HCT116 (cell line): ENCODE measurements around the gene STIL. TPM values are rescaled to one million over a fixed set of nuclear protein-coding genes. Genes with fewer than 3 reads are reported as not detected.

Experiments used
- ATAC-seq: fragments of 200-7000 bp; cut with Tn5 transposase; 2 replicates; pipeline ENCODE4 v1.9.1; 2020; ENCODE audit warnings: mild to moderate bottlenecking, moderate library complexity
- BruUV-seq: library from RNA; stranded (reverse); fragments of 400-500 nt; replicated peaks from 2 replicates; lab custom pipeline; 2021; lab: Mats Ljungman, UMichigan
- CTCF ChIA-PET: fragments of 300-600 bp; sonication (Branson Sonifier 250); formaldehyde crosslinking; loops from one replicate; lab custom pipeline; 2021; ENCODE audit warnings: antibody characterized with exemption; lab: Charles Lee
- POLR2A ChIA-PET: fragments of 300-600, 350-600 bp; sonication (Branson Sonifier 250); formaldehyde crosslinking; loops from one replicate; lab custom pipeline; 2021; ENCODE audit warnings: antibody characterized with exemption; lab: Charles Lee
- RAD21 ChIA-PET, 2 experiments: fragments of 300-600 bp; sonication (Branson Sonifier 250); formaldehyde crosslinking; loops; one replicate each; lab custom pipeline; 2023; ENCODE audit warnings: low total read pairs in 2 of 2; ENCODE audit not compliant: uncharacterized antibody in 2 of 2, unreplicated experiment in 2 of 2, low non-redundant PET in 1 of 2; lab: Charles Lee
- DNase-seq: peaks from one replicate; pipeline ENCODE4 v3.0.0-alpha.2; 2010; ENCODE audit warnings: low read depth, low spot score
- H2AFZ ChIP-seq: fragments of 200-600 bp; shearing (Covaris generic), sonication (generic); 2 replicates; pipeline ENCODE4 v1.6.1; 2017; ENCODE audit warnings: low read depth, mixed run types, mixed read lengths, antibody characterized with exemption, low read length; ENCODE audit not compliant: poor library complexity, severe bottlenecking
- H3K27ac ChIP-seq: 2 replicates; pipeline ENCODE4 v1.5.1; 2012; ENCODE audit warnings: low read depth, low read length
- H3K27me3 ChIP-seq: fragments of 200-600 bp; sonication (generic); 2 replicates; pipeline ENCODE4 v1.6.1; 2016; ENCODE audit warnings: mixed run types, low read length, mixed read lengths; ENCODE audit not compliant: insufficient read depth
- H3K36me3 ChIP-seq, 2 experiments: fragments of 200-500 bp in 1 of 2; fragments of 200-600 bp in 1 of 2; sonication (Bioruptor generic) in 1 of 2; sonication (generic) in 1 of 2; 2 replicates each; pipeline versions ENCODE4 v1.5.1 to v1.6.1; 2014 to 2016; ENCODE audit warnings: low read length in 2 of 2, inconsistent platforms in 1 of 2, mixed read lengths in 1 of 2, mixed run types in 1 of 2; ENCODE audit not compliant: insufficient read depth in 2 of 2, control insufficient read depth in 1 of 2
- H3K4me1 ChIP-seq, 2 experiments: fragments of 200-600 bp in 1 of 2; sonication (generic) in 1 of 2; 2 replicates each; pipeline versions ENCODE4 v1.5.1 to v1.6.1; 2012 to 2017; ENCODE audit warnings: low read length in 2 of 2, inconsistent platforms in 1 of 2, mild to moderate bottlenecking in 1 of 2, mixed read lengths in 1 of 2, mixed run types in 1 of 2, moderate library complexity in 1 of 2; ENCODE audit not compliant: insufficient read depth in 2 of 2, control insufficient read depth in 1 of 2
- H3K4me2 ChIP-seq: fragments of 200-600 bp; sonication (generic); 2 replicates; pipeline ENCODE4 v1.6.1; 2017; ENCODE audit warnings: mixed run types, low read length, mixed read lengths
- H3K4me3 ChIP-seq, 2 experiments: fragments of 200-600 bp in 1 of 2; sonication (generic) in 1 of 2; replicated peaks in 1 of 2; 2 replicates each; pipeline ENCODE4 v1.5.1; 2011 to 2016; ENCODE audit warnings: low read length in 2 of 2, control low read depth in 1 of 2, low read depth in 1 of 2, mild to moderate bottlenecking in 1 of 2, mixed read lengths in 1 of 2, mixed run types in 1 of 2
- H3K79me2 ChIP-seq: fragments of 200-600 bp; sonication (generic); 2 replicates; pipeline ENCODE4 v1.6.1; 2017; ENCODE audit warnings: mild to moderate bottlenecking, mixed run types, low read length, moderate library complexity, mixed read lengths; ENCODE audit not compliant: insufficient read depth
- H3K9ac ChIP-seq: fragments of 200-600 bp; sonication (generic); 2 replicates; pipeline ENCODE4 v1.6.1; 2016; ENCODE audit warnings: low read length, mixed read lengths
- H3K9me2 ChIP-seq: fragments of 200-600 bp; sonication (generic), shearing (Covaris generic); 2 replicates; pipeline ENCODE4 v1.6.1; 2017; ENCODE audit warnings: mixed run types, mild to moderate bottlenecking, moderate library complexity; ENCODE audit not compliant: insufficient read depth
- H3K9me3 ChIP-seq, 2 experiments: fragments of 200-500 bp in 1 of 2; fragments of 200-600 bp in 1 of 2; sonication (Bioruptor generic) in 1 of 2; sonication (generic) in 1 of 2; 2 replicates each; pipeline ENCODE4 v1.6.1; 2014 to 2017; ENCODE audit warnings: low read length in 2 of 2, mixed read lengths in 2 of 2, inconsistent platforms in 1 of 2, low read depth in 1 of 2, mild to moderate bottlenecking in 1 of 2, mixed run types in 1 of 2, moderate library complexity in 1 of 2; ENCODE audit not compliant: control insufficient read depth in 1 of 2, insufficient read depth in 1 of 2
- H4K20me1 ChIP-seq: fragments of 200-600 bp; sonication (generic), shearing (Covaris generic); 2 replicates; pipeline ENCODE4 v1.6.1; 2017; ENCODE audit warnings: mixed run types, mild to moderate bottlenecking, moderate library complexity; ENCODE audit not compliant: insufficient read depth
- CBX3 ChIP-seq: IDR thresholded peaks from 2 replicates; pipeline ENCODE4 v1.6.1; 2012; ENCODE audit warnings: low read depth
- CEBPB ChIP-seq: IDR thresholded peaks from 2 replicates; pipeline ENCODE4 v1.6.1; 2012; ENCODE audit warnings: low read depth
- CTCF ChIP-seq, 3 experiments: fragments of 200-600 bp in 1 of 3; sonication (generic) in 1 of 3; IDR thresholded peaks in 2 of 3; conservative IDR thresholded peaks in 1 of 3; 2 replicates each; pipeline ENCODE4 v1.5.1; 2012 to 2017; ENCODE audit warnings: low read depth in 2 of 3, low read length in 2 of 3, antibody characterized with exemption in 1 of 3, borderline replicate concordance in 1 of 3, control low read depth in 1 of 3, mild to moderate bottlenecking in 1 of 3, mixed read lengths in 1 of 3, mixed run types in 1 of 3, moderate library complexity in 1 of 3; ENCODE audit not compliant: insufficient read depth in 1 of 3
- EGR1 ChIP-seq: IDR thresholded peaks from 2 replicates; pipeline ENCODE4 v1.6.1; 2012; ENCODE audit warnings: low read depth
- ELF1 ChIP-seq: IDR thresholded peaks from 2 replicates; pipeline ENCODE4 v1.6.1; 2012; ENCODE audit warnings: low read depth, borderline replicate concordance
- EZH2 ChIP-seq: fragments of 200-600 bp; sonication (generic); IDR thresholded peaks from 2 replicates; pipeline ENCODE4 v1.6.1; 2017; ENCODE audit warnings: antibody characterized with exemption, mixed run types
- EZH2phosphoT487 ChIP-seq: fragments of 200-600 bp; IDR thresholded peaks from 2 replicates; pipeline ENCODE4 v1.6.1; 2018; ENCODE audit warnings: antibody characterized with exemption, borderline replicate concordance
- FOSL1 ChIP-seq: IDR thresholded peaks from 2 replicates; pipeline ENCODE4 v1.6.1; 2012; ENCODE audit warnings: low read depth
- MAX ChIP-seq: IDR thresholded peaks from 2 replicates; pipeline ENCODE4 v1.6.1; 2012
- POLR2AphosphoS5 ChIP-seq: IDR thresholded peaks from 2 replicates; pipeline ENCODE4 v1.6.1; 2011; ENCODE audit warnings: mild to moderate bottlenecking, low read depth, low read length, moderate library complexity
- RAD21 ChIP-seq: IDR thresholded peaks from 2 replicates; pipeline ENCODE4 v1.6.1; 2012; ENCODE audit warnings: low read depth, mild to moderate bottlenecking
- SP1 ChIP-seq: IDR thresholded peaks from 2 replicates; pipeline ENCODE4 v1.6.1; 2012; ENCODE audit warnings: low read depth
- SRF ChIP-seq: IDR thresholded peaks from 2 replicates; pipeline ENCODE4 v1.6.1; 2012; ENCODE audit warnings: low read depth
- TCF7L2 ChIP-seq: IDR thresholded peaks from 2 replicates; pipeline ENCODE4 v1.7.0; 2011; ENCODE audit warnings: borderline replicate concordance, inconsistent platforms; ENCODE audit not compliant: insufficient read depth, insufficient read length; ENCODE audit errors: extremely low read depth
- YY1 ChIP-seq: IDR thresholded peaks from 2 replicates; pipeline ENCODE4 v1.6.1; 2011; ENCODE audit warnings: low read length, low read depth, moderate library complexity, mild to moderate bottlenecking; ENCODE audit not compliant: insufficient replicate concordance; ENCODE audit errors: extremely low read depth
- ZFX ChIP-seq: fragments of 450-650 bp; IDR thresholded peaks from 2 replicates; pipeline ENCODE4 v1.6.1; 2017
- ZNF274 ChIP-seq: fragments of 200-500 bp; sonication (Bioruptor generic); IDR thresholded peaks from 2 replicates; pipeline ENCODE4 v1.6.1; 2014; ENCODE audit warnings: mild to moderate bottlenecking, low read depth, low read length, inconsistent platforms
- intact Hi-C: fragments of 100-400 bp; cut with micrococcal nuclease; formaldehyde crosslinking; loops from 2 replicates; pipeline ENCODE4 v1.10.0; 2022
- total RNA-seq: library from RNA; stranded (reverse); gene quantifications from one replicate; pipeline ENCODE4 v1.2.1, GENCODE V29; 2021; ENCODE audit not compliant: unreplicated experiment
- TF ChIP-seq, protein P1 (sequence below): IDR thresholded peaks from 2 replicates; pipeline ENCODE4 v1.6.1; 2011; ENCODE audit warnings: mild to moderate bottlenecking, low read length, moderate library complexity; ENCODE audit not compliant: insufficient replicate concordance; ENCODE audit errors: extremely low read depth

Gene STIL
- total RNA-seq, 1 experiment from 2014 or later, result 34.4 TPM

- Histone ChIP-seq H3K27ac (no peak overlapping the region), H3K9ac (no peak overlapping the region), H3K36me3 (no peaks in the 10 kb centered on the region), H3K9me3 (no peaks in the 10 kb centered on the region), H2AFZ (no peak overlapping the region), H3K9me2 (no peaks in the 10 kb centered on the region), H3K79me2 (no peaks in the 10 kb centered on the region), H3K4me3 (no peak overlapping the region), H4K20me1 (no peaks in the 10 kb centered on the region), H3K27me3 (no peaks in the 10 kb centered on the region), H3K4me2 (no peak overlapping the region), H3K4me1 (no peaks in the 10 kb centered on the region)
- POLR2A ChIA-PET, result no interaction called here
- CTCF ChIA-PET, result no interaction called here
- TF ChIP-seq EZH2phosphoT487 (no peak), MAX (no peak), RAD21 (no peak), SP1 (no peak), POLR2AphosphoS5 (no peak), ELF1 (no peak), EZH2 (no peak), CBX3 (no peak), CEBPB (no peak), ZNF274 (no peak), ZFX (no peak)
- DNase-seq (no peak), ATAC-seq (no peak)
- no TSS peak for BruUV-seq
- RAD21 ChIA-PET, result no interaction called here
- intact Hi-C loops, result no loop called here
Observed at GRCh38 chr1:47244339-47244862, 69.5 kb downstream of the STIL start.

DNA sequence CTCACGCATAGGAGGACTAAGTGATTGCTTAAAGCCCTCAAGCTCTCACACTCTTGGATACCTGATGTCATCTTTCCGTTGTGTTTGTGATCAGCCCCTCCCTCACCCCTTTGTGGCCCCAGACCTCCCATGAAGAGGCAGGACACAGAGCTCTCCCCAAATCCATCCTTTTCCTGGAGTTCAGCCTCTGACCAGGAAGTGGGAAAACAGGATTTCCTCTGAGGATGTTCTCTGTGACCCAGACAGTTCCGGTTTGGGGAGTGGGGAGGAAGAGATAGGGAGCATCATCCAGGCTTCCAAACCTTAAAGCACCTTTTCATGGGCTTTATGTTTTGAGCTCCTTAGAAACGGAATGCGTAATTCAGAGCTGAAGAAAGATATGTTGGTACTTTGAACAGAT, 70.0 kb downstream of the STIL start:
- POLR2A ChIA-PET, result no interaction called here
- CTCF ChIA-PET, result no interaction called here
- RAD21 ChIA-PET, result no interaction called here
- TF ChIP-seq ZFX (no peak), SRF (no peak), FOSL1 (no peak), CBX3 (no peak), YY1 (no peak), EGR1 (no peak), CTCF (IDR thresholded peaks at IDR 0.05 in 2 of 3, conservative IDR thresholded peaks at IDR 0.05 in 1 of 3; ENCODE audit: borderline replicate concordance in 1 of 3, insufficient read depth in 1 of 3, low read depth in 2 of 3, low read length in 2 of 3) (no peak), TCF7L2 (no peak), MAX (no peak), EZH2phosphoT487 (no peak)
- TF ChIP-seq, protein P1, sequence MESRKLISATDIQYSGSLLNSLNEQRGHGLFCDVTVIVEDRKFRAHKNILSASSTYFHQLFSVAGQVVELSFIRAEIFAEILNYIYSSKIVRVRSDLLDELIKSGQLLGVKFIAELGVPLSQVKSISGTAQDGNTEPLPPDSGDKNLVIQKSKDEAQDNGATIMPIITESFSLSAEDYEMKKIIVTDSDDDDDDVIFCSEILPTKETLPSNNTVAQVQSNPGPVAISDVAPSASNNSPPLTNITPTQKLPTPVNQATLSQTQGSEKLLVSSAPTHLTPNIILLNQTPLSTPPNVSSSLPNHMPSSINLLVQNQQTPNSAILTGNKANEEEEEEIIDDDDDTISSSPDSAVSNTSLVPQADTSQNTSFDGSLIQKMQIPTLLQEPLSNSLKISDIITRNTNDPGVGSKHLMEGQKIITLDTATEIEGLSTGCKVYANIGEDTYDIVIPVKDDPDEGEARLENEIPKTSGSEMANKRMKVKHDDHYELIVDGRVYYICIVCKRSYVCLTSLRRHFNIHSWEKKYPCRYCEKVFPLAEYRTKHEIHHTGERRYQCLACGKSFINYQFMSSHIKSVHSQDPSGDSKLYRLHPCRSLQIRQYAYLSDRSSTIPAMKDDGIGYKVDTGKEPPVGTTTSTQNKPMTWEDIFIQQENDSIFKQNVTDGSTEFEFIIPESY, result no peak

More for the DNA sequence above, 70.0 kb downstream of the STIL start:
- H3K9ac ChIP-seq, result no peak overlapping the region
- no TSS peak for BruUV-seq
- no peak for DNase-seq
- intact Hi-C loops, result no loop called here
- no peaks in the 10 kb centered on the region for H3K27me3 ChIP-seq
- H3K79me2 ChIP-seq, result no peaks in the 10 kb centered on the region
- no peaks in the 10 kb centered on the region for H3K9me2 ChIP-seq
- H3K4me3 ChIP-seq, result no peak overlapping the region
- no peak overlapping the region for H3K27ac ChIP-seq
- no peak for ATAC-seq
- no peaks in the 10 kb centered on the region for H3K4me1 ChIP-seq
- no peaks in the 10 kb centered on the region for H4K20me1 ChIP-seq
- no peaks in the 10 kb centered on the region for H3K36me3 ChIP-seq
- no peaks in the 10 kb centered on the region for H3K9me3 ChIP-seq
- H2AFZ ChIP-seq, result no peak overlapping the region
- H3K4me2 ChIP-seq, result no peak overlapping the region
